SU-DHL-6 (cell line): ENCODE data around the gene CIBAR2.

Experiments used
- H2AFZ ChIP-seq: fragments of 200-600 bp; sonication (generic); 2 replicates; pipeline ENCODE4 v1.6.1; 2014; ENCODE audit warnings: low read depth, mild to moderate bottlenecking, moderate library complexity, mixed read lengths, antibody characterized with exemption, low read length; ENCODE audit not compliant: severe bottlenecking
- H3F3A ChIP-seq: fragments of 200-600 bp; shearing (Covaris generic); 2 replicates; pipeline ENCODE4 v1.6.0; 2016; ENCODE audit warnings: antibody characterized with exemption, mild to moderate bottlenecking; ENCODE audit not compliant: insufficient read depth
- H3K27ac ChIP-seq: fragments of 200-600 bp; sonication (generic); 2 replicates; pipeline ENCODE4 v1.5.1; 2016; ENCODE audit warnings: low read depth, mild to moderate bottlenecking, low read length, moderate library complexity, mixed read lengths
- H3K27me3 ChIP-seq: fragments of 200-600 bp; sonication (generic), shearing (Covaris generic); 2 replicates; pipeline ENCODE4 v1.6.0; 2014; ENCODE audit warnings: mild to moderate bottlenecking, low read length
- H3K36me3 ChIP-seq: fragments of 200-600 bp; sonication (generic); 2 replicates; pipeline ENCODE4 v1.6.1; 2014; ENCODE audit warnings: mild to moderate bottlenecking, low read length, mixed read lengths
- H3K4me2 ChIP-seq: fragments of 300-600, 200-600 bp; shearing (Covaris generic), sonication (generic); 2 replicates; pipeline ENCODE4 v1.6.0; 2014; ENCODE audit warnings: low read length, low read depth, mild to moderate bottlenecking; ENCODE audit not compliant: poor library complexity, severe bottlenecking
- H3K4me3 ChIP-seq: fragments of 200-600 bp; sonication (generic); 2 replicates; pipeline ENCODE4 v1.5.1; 2014; ENCODE audit warnings: antibody characterized with exemption, low read length, mild to moderate bottlenecking, mixed read lengths; ENCODE audit not compliant: insufficient read depth, poor library complexity, severe bottlenecking
- H3K79me2 ChIP-seq: fragments of 200-600 bp; sonication (generic); 2 replicates; pipeline ENCODE4 v1.6.1; 2014; ENCODE audit warnings: mild to moderate bottlenecking, low read length, moderate library complexity; ENCODE audit not compliant: insufficient read depth
- H3K9ac ChIP-seq: fragments of 200-600 bp; sonication (generic); 2 replicates; pipeline ENCODE4 v1.7.0; 2014; ENCODE audit warnings: mild to moderate bottlenecking, low read length
- H3K9me2 ChIP-seq: fragments of 200-600 bp; sonication (generic); replicated peaks from 2 replicates; pipeline ENCODE4 v1.6.1; 2014; ENCODE audit warnings: low read length; ENCODE audit not compliant: insufficient read depth
- H3K9me3 ChIP-seq: fragments of 200-600 bp; sonication (generic); 2 replicates; pipeline ENCODE4 v1.6.1; 2014; ENCODE audit warnings: low read length, mixed read lengths; ENCODE audit not compliant: insufficient read depth
- H4K20me1 ChIP-seq: fragments of 200-600 bp; sonication (generic); 2 replicates; pipeline ENCODE4 v1.6.1; 2014; ENCODE audit warnings: low read depth, mild to moderate bottlenecking, antibody characterized with exemption, low read length, moderate library complexity, mixed read lengths
- CTCF ChIP-seq: fragments of 200-600 bp; sonication (generic); IDR thresholded peaks from one replicate; pipeline ENCODE4 v1.5.1; 2017; ENCODE audit warnings: antibody characterized with exemption, mild to moderate bottlenecking, low read length, moderate library complexity; ENCODE audit not compliant: insufficient read depth, poor library complexity, severe bottlenecking
- EZH2phosphoT487 ChIP-seq: fragments of 200-600 bp; sonication (generic), shearing (Covaris generic); conservative IDR thresholded peaks from 2 replicates; pipeline ENCODE4 v1.6.1; 2018; ENCODE audit warnings: mild to moderate bottlenecking, antibody characterized with exemption, low read length, moderate library complexity, mixed read lengths

The CIBAR2 gene

GRCh38 chr16:85100265-85100664 lies 12.0 kb downstream of the CIBAR2 start:
- Histone ChIP-seq H3K9me2 (no peaks in the 10 kb centered on the region), H3K27me3 (no peaks in the 10 kb centered on the region), H3F3A (no peaks in the 10 kb centered on the region), H4K20me1 (no peaks in the 10 kb centered on the region), H3K79me2 (no peaks in the 10 kb centered on the region), H3K9ac (no peak overlapping the region), H3K9me3 (no peaks in the 10 kb centered on the region), H3K4me2 (no peak overlapping the region), H3K27ac (no peak overlapping the region), H3K4me3 (no peak overlapping the region), H3K36me3 (no peaks in the 10 kb centered on the region), H2AFZ (no peak overlapping the region)
- TF ChIP-seq EZH2phosphoT487: no peak
- TF ChIP-seq CTCF: no peak

- Histone ChIP-seq H3K27me3 (no peaks in the 10 kb centered on the region), H2AFZ (no peak overlapping the region), H3K27ac (no peak overlapping the region), H3K9me2 (no peaks in the 10 kb centered on the region), H3K9ac (no peak overlapping the region), H3K36me3 (no peaks in the 10 kb centered on the region), H3F3A (no peaks in the 10 kb centered on the region), H3K4me2 (no peak overlapping the region), H3K79me2 (no peaks in the 10 kb centered on the region), H4K20me1 (no peaks in the 10 kb centered on the region), H3K4me3 (no peak overlapping the region), H3K9me3 (no peaks in the 10 kb centered on the region)
- no peak for TF ChIP-seq EZH2phosphoT487
- no peak for TF ChIP-seq CTCF
These were observed 13.7 kb downstream of the CIBAR2 start for GRCh38 chr16:85098565-85098964.

- Histone ChIP-seq H3K79me2 (no peaks in the 10 kb centered on the region), H3K27ac (no peak overlapping the region), H3K4me2 (no peak overlapping the region), H3K27me3 (no peaks in the 10 kb centered on the region), H4K20me1 (no peaks in the 10 kb centered on the region), H3F3A (no peaks in the 10 kb centered on the region), H3K9me3 (no peaks in the 10 kb centered on the region), H3K4me3 (no peak overlapping the region), H3K36me3 (no peaks in the 10 kb centered on the region), H3K9ac (no peak overlapping the region), H3K9me2 (no peaks in the 10 kb centered on the region), H2AFZ (no peak overlapping the region)
- no peak for TF ChIP-seq CTCF
- no peak for TF ChIP-seq EZH2phosphoT487
These were observed 15.4 kb downstream of the CIBAR2 start for GRCh38 chr16:85096921-85097320.

GRCh38 chr16:85094812-85095211 lies 17.5 kb downstream of the CIBAR2 start:
- no peaks in the 10 kb centered on the region for H3K9me2 ChIP-seq
- H3K4me2 ChIP-seq: no peak overlapping the region
- H3K4me3 ChIP-seq: no peak overlapping the region
- TF ChIP-seq EZH2phosphoT487: no peak
- TF ChIP-seq CTCF: no peak
- H3K27ac ChIP-seq: no peak overlapping the region
- H3K9me3 ChIP-seq: no peaks in the 10 kb centered on the region
- H3K79me2 ChIP-seq: no peaks in the 10 kb centered on the region
- no peak overlapping the region for H3K9ac ChIP-seq
- H3K36me3 ChIP-seq: no peaks in the 10 kb centered on the region
- H3F3A ChIP-seq: no peaks in the 10 kb centered on the region
- no peak overlapping the region for H2AFZ ChIP-seq
- H3K27me3 ChIP-seq: no peaks in the 10 kb centered on the region
- H4K20me1 ChIP-seq: no peaks in the 10 kb centered on the region
